ENCODE data around the gene WDR82. TPM values are rescaled to one million over a fixed set of nuclear protein-coding genes. Genes with fewer than 3 reads are reported as not detected.

The WDR82 gene
- total and polyA plus RNA-seq, 9 of the 15 experiments (the other 6 are each of a cell fraction or from before 2014, with no cell fraction given) = 6.4 to 62.9 (median 37.1) TPM

GRCh38 chr3:52326976-52327375 is 48.5 kb upstream of the WDR82 start (continued):
- TF ChIP-seq ETS1 (conservative IDR thresholded peaks at IDR 0.05; ENCODE audit: control insufficient read depth, low read depth, low read length) (no peak), TEAD1 (CRISPR knock-in tag; IDR thresholded peaks at IDR 0.05) (no peak), E2F6 (IDR thresholded peaks at IDR 0.05; ENCODE audit: borderline replicate concordance in 1 of 2, extremely low read depth in 1 of 2, insufficient read depth in 1 of 2, insufficient read length in 1 of 2, low read depth in 1 of 2, low read length in 1 of 2, poor library complexity in 1 of 2, severe bottlenecking in 1 of 2) (no peak), CC2D1A (IDR thresholded peaks at IDR 0.05) (no peak), NRF1 (conservative IDR thresholded peaks at IDR 0.05 in 1 of 2, IDR thresholded peaks at IDR 0.05 in 1 of 2) (no peak), TCF15 (CRISPR knock-in tag; IDR thresholded peaks at IDR 0.05) (no peak), ZSCAN32 (CRISPR knock-in tag; IDR thresholded peaks at IDR 0.05) (no peak), POLR2A (conservative IDR thresholded peaks at IDR 0.05) (no peak), ZNF263 (CRISPR knock-in tag; IDR thresholded peaks at IDR 0.05; ENCODE audit: borderline replicate concordance) (no peak), SAFB (IDR thresholded peaks at IDR 0.05; ENCODE audit: borderline replicate concordance, low read depth, low read length) (no peak), KDM4B (IDR thresholded peaks at IDR 0.05; ENCODE audit: borderline replicate concordance in 2 of 2, low read depth in 1 of 2) (no peak)
